Endothelial cell of umbilical vein (primary cell): ENCODE data around the gene SNAPC4. TPM values are rescaled to one million over a fixed set of nuclear protein-coding genes. Genes with fewer than 3 reads are reported as not detected.

ENCODE experiments used
- BruUV-seq: library from RNA; stranded (reverse); fragments of 400-500 nt; replicated peaks from 2 replicates; lab custom pipeline; 2021; lab: Mats Ljungman, UMichigan
- CTCF ChIA-PET: fragments of 300-600, 350-600 bp; sonication (Branson Sonifier 250); formaldehyde crosslinking; loops from one replicate; lab custom pipeline; 2021; ENCODE audit warnings: antibody characterized with exemption, inconsistent platforms; lab: Charles Lee
- POLR2A ChIA-PET: fragments of 300-600, 350-600 bp; sonication (Branson Sonifier 250); formaldehyde crosslinking; loops from one replicate; lab custom pipeline; 2021; ENCODE audit warnings: antibody characterized with exemption, inconsistent platforms; lab: Charles Lee
- DNase-seq: peaks from one replicate; pipeline ENCODE4 v3.0.0-alpha.2; 2011; ENCODE audit warnings: low read depth, low spot score
- FAIRE-seq: peaks from 2 replicates; lab custom pipeline; 2011; peaks lifted over from hg19 to GRCh38; lab: Jason Lieb, UNC
- H2AFZ ChIP-seq: 2 replicates; pipeline ENCODE4 v1.6.0; 2012; ENCODE audit warnings: low read depth, low read length, control low read depth, inconsistent platforms
- H3K27ac ChIP-seq: 2 replicates; pipeline ENCODE4 v1.5.1; 2011; ENCODE audit warnings: low read depth, mild to moderate bottlenecking, control low read depth, low read length, moderate library complexity; ENCODE audit not compliant: insufficient read depth
- H3K27me3 ChIP-seq, 2 experiments: 2 replicates each; pipeline versions ENCODE4 v1.6.0 to v1.6.1; 2011; ENCODE audit warnings: low read length in 2 of 2, mixed read lengths in 1 of 2; ENCODE audit not compliant: control insufficient read depth in 2 of 2, insufficient read depth in 2 of 2
- H3K36me3 ChIP-seq, 2 experiments: 2 replicates in 1 of 2; 3 replicates in 1 of 2; pipeline ENCODE4 v1.5.1; 2011; ENCODE audit warnings: low read length in 2 of 2, mild to moderate bottlenecking in 1 of 2, moderate library complexity in 1 of 2; ENCODE audit not compliant: control insufficient read depth in 2 of 2, insufficient read depth in 2 of 2; ENCODE audit errors: extremely low read depth in 1 of 2
- H3K4me1 ChIP-seq: 3 replicates; pipeline ENCODE4 v1.5.1; 2011; ENCODE audit warnings: mild to moderate bottlenecking, low read length; ENCODE audit not compliant: control insufficient read depth, insufficient read depth; ENCODE audit errors: extremely low read depth
- H3K4me2 ChIP-seq: 2 replicates; pipeline ENCODE4 v1.6.1; 2011; ENCODE audit warnings: low read length, control low read depth, mixed read lengths; ENCODE audit not compliant: insufficient read depth
- H3K4me3 ChIP-seq, 3 experiments: fragments of 200-600 bp in 1 of 3; sonication (generic), shearing (Covaris generic) in 1 of 3; replicated peaks in 1 of 3; 2 replicates each; pipeline ENCODE4 v1.5.1; 2011 to 2016; ENCODE audit warnings: control low read depth in 3 of 3, low read length in 3 of 3, mild to moderate bottlenecking in 2 of 3, inconsistent platforms in 1 of 3, low read depth in 1 of 3, moderate library complexity in 1 of 3; ENCODE audit not compliant: insufficient read depth in 1 of 3
- H3K79me2 ChIP-seq: 2 replicates; pipeline ENCODE4 v1.6.0; 2012; ENCODE audit warnings: low read length, inconsistent platforms; ENCODE audit not compliant: control insufficient read depth, insufficient read depth
- H3K9ac ChIP-seq: replicated peaks from 2 replicates; pipeline ENCODE3; 2011; ENCODE audit warnings: low read length, control low read depth; ENCODE audit not compliant: insufficient read depth; ENCODE audit errors: extremely low read depth
- H3K9me1 ChIP-seq: replicated peaks from 3 replicates; pipeline ENCODE4 v1.6.0; 2011; ENCODE audit warnings: mild to moderate bottlenecking, low read length; ENCODE audit not compliant: control insufficient read depth, insufficient read depth; ENCODE audit errors: extremely low read depth
- H3K9me3 ChIP-seq: replicated peaks from 2 replicates; pipeline ENCODE4 v1.5.1; 2012; ENCODE audit warnings: low read length, inconsistent platforms; ENCODE audit not compliant: control insufficient read depth, insufficient read depth
- H4K20me1 ChIP-seq: replicated peaks from 2 replicates; pipeline ENCODE3; 2011; ENCODE audit warnings: mild to moderate bottlenecking, low read length; ENCODE audit not compliant: control insufficient read depth, insufficient read depth; ENCODE audit errors: extremely low read depth
- EZH2 ChIP-seq: IDR thresholded peaks from 2 replicates; pipeline ENCODE4 v1.6.1; 2012; ENCODE audit warnings: borderline replicate concordance, low read depth, mild to moderate bottlenecking, moderate library complexity, low read length, inconsistent platforms; ENCODE audit not compliant: severe bottlenecking
- FOS ChIP-seq: IDR thresholded peaks from 2 replicates; pipeline ENCODE4 v1.6.1; 2011; ENCODE audit warnings: mild to moderate bottlenecking, low read length, moderate library complexity, borderline replicate concordance; ENCODE audit not compliant: insufficient read depth
- GATA2 ChIP-seq: IDR thresholded peaks from 2 replicates; pipeline ENCODE4 v1.7.0; 2011; ENCODE audit warnings: low read depth, mild to moderate bottlenecking, moderate library complexity, mixed read lengths, low read length; ENCODE audit not compliant: insufficient read length, insufficient read depth
- JUN ChIP-seq: IDR thresholded peaks from 2 replicates; pipeline ENCODE4 v1.6.1; 2011; ENCODE audit warnings: borderline replicate concordance, low read depth; ENCODE audit not compliant: insufficient read length, insufficient read depth
- MYC ChIP-seq: IDR thresholded peaks from one replicate; pipeline ENCODE4 v1.6.1; 2011; ENCODE audit warnings: mild to moderate bottlenecking, low read depth, low read length
- POLR2A ChIP-seq: IDR thresholded peaks from 2 replicates; pipeline ENCODE4 v1.6.1; 2012; ENCODE audit warnings: low read depth, mild to moderate bottlenecking, control low read depth, low read length
- POLR2AphosphoS5 ChIP-seq: IDR thresholded peaks from 2 replicates; pipeline ENCODE4 v1.6.1; 2012; ENCODE audit warnings: low read depth, mild to moderate bottlenecking, control low read depth, low read length, moderate library complexity; ENCODE audit not compliant: insufficient read depth
- dilution Hi-C: fragments of 300-500 bp; cut with MboI; formaldehyde crosslinking; loops from one replicate; pipeline ENCODE4 v1.15.0; 2019; ENCODE audit warnings: low sequenced_read_pairs; ENCODE audit not compliant: extremely low pct_ligation_motif_present
- intact Hi-C: fragments of 100-400 bp; cut with micrococcal nuclease; formaldehyde crosslinking; loops from one replicate; pipeline ENCODE4 v1.10.0; 2022
- polyA plus RNA-seq, 4 experiments: library from polyadenylated mRNA; depleted of rRNA in 3 of 4; stranded (reverse) in 3 of 4; unstranded in 1 of 4; fragments of >200 nt; gene quantifications; 2 replicates each; pipeline versions ENCODE4 v1.2.1 to v1.2.3, GENCODE V29; 2011 to 2012; ENCODE audit warnings: missing spikeins in 1 of 4
- total RNA-seq: library from RNA; stranded (reverse); gene quantifications from 2 replicates; pipeline ENCODE4 v1.2.3, GENCODE V29; 2021
- TF ChIP-seq, protein P1 (sequence below): IDR thresholded peaks from 2 replicates; pipeline ENCODE4 v1.6.1; 2011; ENCODE audit not compliant: insufficient read depth, insufficient read length
- TF ChIP-seq, protein P2 (sequence below), 2 donors: IDR thresholded peaks; 1 replicate in 1 of 2; 2 replicates in 1 of 2; pipeline ENCODE4 v1.5.1; 2011; ENCODE audit warnings: low read length in 2 of 2, mild to moderate bottlenecking in 2 of 2, moderate library complexity in 2 of 2, control low read depth in 1 of 2, inconsistent platforms in 1 of 2, low read depth in 1 of 2; ENCODE audit not compliant: insufficient read depth in 1 of 2; ENCODE audit errors: extremely low read depth in 1 of 2

The SNAPC4 gene
- total and polyA plus RNA-seq, 2 donors (not counting 3 experiments of a cell fraction or from before 2014, with no cell fraction given), result 6.7 to 17.5 TPM

DNA sequence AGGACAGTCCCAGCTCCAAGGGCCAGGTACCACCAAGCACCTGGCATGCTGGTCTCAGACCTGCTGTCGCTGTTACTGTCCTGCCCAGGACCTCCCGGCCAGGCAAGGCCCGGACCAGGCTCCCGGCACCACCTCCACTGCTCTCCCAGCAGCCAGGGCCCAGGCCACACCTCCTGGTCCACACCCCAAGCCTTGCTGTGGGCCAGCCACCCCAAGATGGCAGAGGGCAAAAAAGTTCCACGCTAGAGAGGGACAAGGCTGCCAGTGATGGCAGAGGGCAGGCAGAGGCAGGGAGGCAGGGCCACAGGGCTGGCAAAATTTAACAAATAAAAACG, 37.6 kb downstream of the SNAPC4 start:
- TSS peak; percentile 51 for BruUV-seq
- Histone ChIP-seq H3K4me1 (peaks cover 7% of the 10 kb centered on the region), H2AFZ (no peak overlapping the region), H3K27ac (no peak overlapping the region), H3K9me3 (no peaks in the 10 kb centered on the region), H3K9ac (no peak overlapping the region), H3K4me2 (no peak overlapping the region), H3K4me3 (no peak overlapping the region), H3K9me1 (no peaks in the 10 kb centered on the region), H3K79me2 (peaks cover 3% of the 10 kb centered on the region), H4K20me1 (no peaks in the 10 kb centered on the region), H3K36me3 (no peaks in the 10 kb centered on the region), H3K27me3 (no peaks in the 10 kb centered on the region)
- ChIA-PET CTCF (interaction anchor here (0.6 to 2.4 kb wide), 9 partner anchors 8 to 269 kb away, joined by 3 to 27 read pairs (median 4); no protein-coding TSS in a partner anchor), POLR2A (interaction anchor here (1.2 kb wide), 1 partner anchor 17 kb away, joined by 5 read pairs; no protein-coding TSS in a partner anchor)
- no peak for TF ChIP-seq MYC
- no peak for FAIRE-seq
- intact Hi-C loops (loop anchor here (2.0 kb wide), 1 partner anchor 350 kb away; the partner anchor contains the start of gene DIPK1B), dilution Hi-C loops (no loop called here)
- no peak for DNase-seq

DNA sequence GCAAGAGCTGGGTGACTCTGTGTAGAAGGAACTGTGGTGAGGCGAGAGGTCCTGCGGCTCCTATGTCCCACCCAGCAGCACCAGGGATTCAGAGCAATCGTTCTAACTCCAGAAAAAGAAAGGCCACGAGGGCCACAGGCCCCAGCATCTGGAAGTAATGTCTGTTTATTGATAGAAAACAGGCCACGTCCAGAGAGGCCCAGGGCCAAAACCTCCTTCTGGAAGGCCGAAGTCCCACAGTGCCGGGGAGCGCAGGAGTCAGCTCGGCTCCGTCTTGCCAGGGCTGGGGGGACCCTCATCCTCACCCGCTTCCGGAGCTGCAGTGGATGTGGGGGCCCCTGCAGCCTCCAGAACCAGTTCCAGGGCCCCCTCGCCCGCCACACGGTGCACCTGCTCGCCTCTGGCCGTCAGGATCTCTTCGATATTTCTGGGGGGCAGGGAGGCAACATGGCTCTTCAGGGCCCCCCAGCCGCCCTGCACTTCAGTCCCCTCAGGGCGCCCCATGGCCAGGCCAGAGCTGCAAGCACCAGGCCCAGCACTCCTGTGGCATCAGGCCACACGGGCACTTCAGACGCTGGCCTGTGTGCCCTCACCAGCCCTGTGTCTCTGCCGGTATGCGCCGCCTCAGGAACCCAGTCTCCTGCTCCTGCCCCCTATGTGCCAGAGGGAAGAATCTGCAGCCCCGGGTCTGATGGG, 38.1 kb downstream of the SNAPC4 start:
- FAIRE-seq, result no peak
- intact Hi-C loops (loop anchor here (2.0 kb wide), 1 partner anchor 351 kb away; the partner anchor contains the start of gene DIPK1B), dilution Hi-C loops (no loop called here)
- no peak overlapping the region for H2AFZ ChIP-seq
- H4K20me1 ChIP-seq, result no peaks in the 10 kb centered on the region
- H3K27ac ChIP-seq, result no peak overlapping the region
- TF ChIP-seq GATA2, result no peak
- TF ChIP-seq MYC, result no peak
- TF ChIP-seq, protein P1, sequence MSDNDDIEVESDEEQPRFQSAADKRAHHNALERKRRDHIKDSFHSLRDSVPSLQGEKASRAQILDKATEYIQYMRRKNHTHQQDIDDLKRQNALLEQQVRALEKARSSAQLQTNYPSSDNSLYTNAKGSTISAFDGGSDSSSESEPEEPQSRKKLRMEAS, result no peak
- no peak for TF ChIP-seq JUN
- no peak for TF ChIP-seq FOS
- TF ChIP-seq POLR2AphosphoS5, result no peak
- no peak for TF ChIP-seq EZH2
- TF ChIP-seq, protein P2, sequence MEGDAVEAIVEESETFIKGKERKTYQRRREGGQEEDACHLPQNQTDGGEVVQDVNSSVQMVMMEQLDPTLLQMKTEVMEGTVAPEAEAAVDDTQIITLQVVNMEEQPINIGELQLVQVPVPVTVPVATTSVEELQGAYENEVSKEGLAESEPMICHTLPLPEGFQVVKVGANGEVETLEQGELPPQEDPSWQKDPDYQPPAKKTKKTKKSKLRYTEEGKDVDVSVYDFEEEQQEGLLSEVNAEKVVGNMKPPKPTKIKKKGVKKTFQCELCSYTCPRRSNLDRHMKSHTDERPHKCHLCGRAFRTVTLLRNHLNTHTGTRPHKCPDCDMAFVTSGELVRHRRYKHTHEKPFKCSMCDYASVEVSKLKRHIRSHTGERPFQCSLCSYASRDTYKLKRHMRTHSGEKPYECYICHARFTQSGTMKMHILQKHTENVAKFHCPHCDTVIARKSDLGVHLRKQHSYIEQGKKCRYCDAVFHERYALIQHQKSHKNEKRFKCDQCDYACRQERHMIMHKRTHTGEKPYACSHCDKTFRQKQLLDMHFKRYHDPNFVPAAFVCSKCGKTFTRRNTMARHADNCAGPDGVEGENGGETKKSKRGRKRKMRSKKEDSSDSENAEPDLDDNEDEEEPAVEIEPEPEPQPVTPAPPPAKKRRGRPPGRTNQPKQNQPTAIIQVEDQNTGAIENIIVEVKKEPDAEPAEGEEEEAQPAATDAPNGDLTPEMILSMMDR (IDR thresholded peaks at IDR 0.05; ENCODE audit: extremely low read depth in 1 of 2, insufficient read depth in 1 of 2, low read depth in 1 of 2, low read length in 2 of 2), result no peak
- TF ChIP-seq POLR2A, result no peak
- H3K9me3 ChIP-seq, result no peaks in the 10 kb centered on the region
- no peak overlapping the region for H3K4me2 ChIP-seq
- CTCF ChIA-PET, result interaction anchor here (2.4 kb wide), 1 partner anchor 17 kb away, joined by 25 read pairs; no protein-coding TSS in a partner anchor
- POLR2A ChIA-PET, result no interaction called here
- peaks cover 7% of the 10 kb centered on the region for H3K4me1 ChIP-seq
- H3K4me3 ChIP-seq, result no peak overlapping the region
- no peak overlapping the region for H3K9ac ChIP-seq
- H3K36me3 ChIP-seq, result peaks cover 0 to 3% of the 10 kb centered on the region in 2 experiments
- BruUV-seq, result no TSS peak
- no peaks in the 10 kb centered on the region for H3K27me3 ChIP-seq
- DNase-seq, result no peak
- H3K79me2 ChIP-seq, result peaks cover 3% of the 10 kb centered on the region
- no peaks in the 10 kb centered on the region for H3K9me1 ChIP-seq
